Esophagus squamous epithelium (tissue), 5 donors: ENCODE results near the gene HDAC10. TPM values are rescaled to one million over a fixed set of nuclear protein-coding genes. Genes with fewer than 3 reads are reported as not detected.

ENCODE experiments used
- DNase-seq: peaks from one replicate; lab custom pipeline; 2025; lab: John Stamatoyannopoulos, UW
- H3K27ac ChIP-seq, 4 donors: fragments of 200-600 bp; sonication (generic); one replicate each; pipeline ENCODE4 v1.5.1; 2016 to 2019; ENCODE audit warnings: mild to moderate bottlenecking in 1 of 4
- H3K27me3 ChIP-seq, 4 donors: fragments of 200-600 bp; sonication (generic); 1 replicate in 3 of 4; 2 replicates in 1 of 4; pipeline versions ENCODE4 v1.5.1 to v1.6.0; 2017 to 2021; ENCODE audit warnings: antibody characterized with exemption in 1 of 4
- H3K36me3 ChIP-seq, 3 donors: fragments of 200-600 bp; sonication (generic); one replicate each; pipeline ENCODE4 v1.5.1; 2016 to 2019
- H3K4me1 ChIP-seq, 3 donors: fragments of 200-600 bp; sonication (generic); one replicate each; pipeline ENCODE4 v1.5.1; 2017 to 2019
- H3K4me3 ChIP-seq, 4 donors: fragments of 200-600 bp; sonication (generic); 1 replicate in 3 of 4; 2 replicates in 1 of 4; pipeline ENCODE4 v1.5.1; 2016 to 2019; ENCODE audit warnings: mild to moderate bottlenecking in 2 of 4, moderate library complexity in 1 of 4
- H3K9me3 ChIP-seq, 3 donors: fragments of 200-600 bp; sonication (generic); one replicate each; pipeline ENCODE4 v1.5.1; 2016 to 2019
- CTCF ChIP-seq, 6 experiments: fragments of 450-650 bp in 4 of 6; fragments of 200-600 bp in 2 of 6; sonication (generic) in 2 of 6; IDR thresholded peaks; one replicate each; pipeline ENCODE4 v1.5.1; 2016 to 2019; ENCODE audit warnings: antibody characterized with exemption in 6 of 6, mild to moderate bottlenecking in 4 of 6, moderate library complexity in 4 of 6
- POLR2A ChIP-seq, 4 donors: fragments of 450-650 bp; IDR thresholded peaks; one replicate each; pipeline ENCODE4 v1.6.1; 2017; ENCODE audit warnings: antibody characterized with exemption in 4 of 4, mild to moderate bottlenecking in 4 of 4, moderate library complexity in 3 of 4
- WGBS, 2 donors: methylation state at CpG; one replicate each; pipeline ENCODE4 v1.1.5; 2018; 5-methylcytosine and 5-hydroxymethylcytosine counted together
- intact Hi-C: fragments of 100-400 bp; cut with DNase I; formaldehyde crosslinking; loops from one replicate; pipeline ENCODE4 v1.15.0; 2022
- total RNA-seq, 4 donors: library from RNA; depleted of rRNA; stranded (reverse); fragments of >200 nt; gene quantifications; one replicate each; pipeline ENCODE4 v1.1.0, GENCODE V29; 2016
- donor health status: DM: yes; HTN: yes; CAD: no.

Gene HDAC10
- total RNA-seq, 4 donors from 2014 or later: 18.2 to 46.3 (median 35.6) TPM

GRCh38 chr22:50197856-50198623 is 53.0 kb downstream of the HDAC10 start:
- no peak for DNase-seq
- WGBS, 2 donors: 92 to 100% methylated on average over 2 to 5 of the region's 61 CpGs
- Histone ChIP-seq H3K27ac (no peak overlapping the region), H3K4me1 (peaks cover 15 to 34% (median 18%) of the 10 kb centered on the region in 3 donors), H3K4me3 (no peak overlapping the region), H3K9me3 (no peaks in the 10 kb centered on the region), H3K36me3 (peaks cover 11 to 67% (median 20%) of the 10 kb centered on the region in 3 donors), H3K27me3 (no peaks in the 10 kb centered on the region)
- TF ChIP-seq POLR2A (IDR thresholded peaks at IDR 0.05): no peak
- TF ChIP-seq CTCF (IDR thresholded peaks at IDR 0.05): no peak
- intact Hi-C loops: no loop called here

- Histone ChIP-seq H3K4me1 (peaks cover 17 to 34% (median 18%) of the 10 kb centered on the region in 3 donors), H3K9me3 (no peaks in the 10 kb centered on the region), H3K27ac (no peak overlapping the region), H3K4me3 (no peak overlapping the region), H3K27me3 (no peaks in the 10 kb centered on the region), H3K36me3 (peaks cover 11 to 65% (median 20%) of the 10 kb centered on the region in 3 donors)
- DNase-seq: no peak
- 78 to 80% methylated on average over 2 to 14 of the region's 23 CpGs for WGBS, 2 donors
- intact Hi-C loops: no loop called here
- TF ChIP-seq CTCF (IDR thresholded peaks at IDR 0.05): no peak
- no peak for TF ChIP-seq POLR2A (IDR thresholded peaks at IDR 0.05)
Observed at GRCh38 chr22:50197000-50197800, 53.9 kb downstream of the HDAC10 start.

GRCh38 chr22:50196256-50196655 is 54.8 kb downstream of the HDAC10 start:
- Histone ChIP-seq H3K9me3 (no peaks in the 10 kb centered on the region), H3K36me3 (peaks cover 11 to 65% (median 20%) of the 10 kb centered on the region in 3 donors), H3K27ac (no peak overlapping the region), H3K4me1 (peaks cover 15 to 35% (median 21%) of the 10 kb centered on the region in 3 donors), H3K27me3 (no peaks in the 10 kb centered on the region), H3K4me3 (no peak overlapping the region)
- TF ChIP-seq POLR2A (IDR thresholded peaks at IDR 0.05) (no peak), CTCF (IDR thresholded peaks at IDR 0.05) (no peak)
- intact Hi-C loops: no loop called here
- 100% methylated on average over 1 of the region's 18 CpGs; no CpG with 5 or more reads in 1 of the 2 donors for WGBS, 2 donors
- DNase-seq: no peak

Other genes starting within 250 kb of the HDAC10 start
- not detected for gene IL17REL, start 238.5 kb downstream of the HDAC10 start, total RNA-seq
- not detected for gene TTLL8, start 193.0 kb downstream of the HDAC10 start, total RNA-seq
- gene MLC1, start 165.8 kb downstream of the HDAC10 start, total RNA-seq: under 1 TPM in 2 of 4 donors, not detected in 2; under 0.01 to 0.70 TPM
- gene MOV10L1, start 161.3 kb downstream of the HDAC10 start, total RNA-seq: under 1 TPM in 3 of 4 donors, not detected in 1; 0.06 to 0.57 (median 0.13) TPM
- gene PANX2, start 80.5 kb downstream of the HDAC10 start, total RNA-seq: 1 to 10 TPM; 1.6 to 4.5 (median 3.4) TPM
- gene TRABD, start 65.4 kb downstream of the HDAC10 start, total RNA-seq: 10 to 100 TPM; 39.3 to 55.1 (median 45.8) TPM
- 10 to 100 TPM; 23.9 to 36.3 (median 27.0) TPM for gene SELENOO, start 50.3 kb downstream of the HDAC10 start, total RNA-seq
- 10 to 100 TPM; 20.3 to 44.3 (median 32.2) TPM for gene TUBGCP6, start 6.2 kb downstream of the HDAC10 start, total RNA-seq
- 1 to 10 TPM in 3 of 4 donors, under 1 TPM in 1; 0.19 to 6.9 (median 2.3) TPM for gene MAPK12, start 10.4 kb upstream of the HDAC10 start, total RNA-seq
- gene MAPK11, start 19.1 kb upstream of the HDAC10 start, total RNA-seq: 1 to 10 TPM; 2.4 to 5.7 (median 3.5) TPM
- gene PLXNB2, start 56.4 kb upstream of the HDAC10 start, total RNA-seq: 100 to 1,000 TPM in 3 of 4 donors, 10 to 100 TPM in 1; 80.9 to 231 (median 129) TPM
- 1 to 10 TPM in 3 of 4 donors, under 1 TPM in 1; 0.88 to 3.6 (median 2.9) TPM for gene DENND6B, start 75.7 kb upstream of the HDAC10 start, total RNA-seq
- 10 to 100 TPM; 35.6 to 50.8 (median 45.6) TPM for gene PPP6R2, start 92.1 kb upstream of the HDAC10 start, total RNA-seq
- 10 to 100 TPM; 38.3 to 92.0 (median 63.4) TPM for gene SBF1, start 223.8 kb upstream of the HDAC10 start, total RNA-seq
- 1 to 10 TPM in 2 of 4 donors, under 1 TPM in 2; under 0.01 to 1.9 (median 0.89) TPM for gene ADM2, start 230.3 kb upstream of the HDAC10 start, total RNA-seq
- gene MIOX, start 235.6 kb upstream of the HDAC10 start, total RNA-seq: not detected